H1 (cell line): ENCODE measurements around the gene KCNB1. TPM values are rescaled to one million over a fixed set of nuclear protein-coding genes. Genes with fewer than 3 reads are reported as not detected.

Source experiments
- SAP30 ChIP-seq: fragments of 300-600 bp; sonication (generic); IDR thresholded peaks from 2 replicates; pipeline ENCODE4 v1.7.1; 2012; ENCODE audit warnings: low read length, moderate library complexity, mild to moderate bottlenecking, inconsistent platforms; ENCODE audit not compliant: insufficient read depth, insufficient replicate concordance
- polyA plus RNA-seq, 7 experiments: library from polyadenylated mRNA; depleted of rRNA in 3 of 7; stranded (reverse) in 5 of 7; unstranded in 2 of 7; fragments of >200 nt in 5 of 7; fragments of 200-250 nt in 2 of 7; gene quantifications; 1 replicate in 5 of 7; 2 replicates in 1 of 7; 4 replicates in 1 of 7; pipeline versions ENCODE4 v1.2.1 to v1.2.3, GENCODE V29; 2011 to 2013; ENCODE audit warnings: missing spikeins in 2 of 7, mixed read lengths in 2 of 7
- total RNA-seq: library from RNA; stranded (reverse); fragmentation: NEBNext Ultra II Directional; extraction: Animal tissue kit (Norgen Biotek cat#: 25700); gene quantifications from 2 replicates; pipeline ENCODE4 v1.2.1, GENCODE V29; 2021

KCNB1 gene
- total and polyA plus RNA-seq, 2 of the 8 experiments (the other 6 are each of a cell fraction or from before 2014, with no cell fraction given): 0.58 to 0.67 TPM

DNA sequence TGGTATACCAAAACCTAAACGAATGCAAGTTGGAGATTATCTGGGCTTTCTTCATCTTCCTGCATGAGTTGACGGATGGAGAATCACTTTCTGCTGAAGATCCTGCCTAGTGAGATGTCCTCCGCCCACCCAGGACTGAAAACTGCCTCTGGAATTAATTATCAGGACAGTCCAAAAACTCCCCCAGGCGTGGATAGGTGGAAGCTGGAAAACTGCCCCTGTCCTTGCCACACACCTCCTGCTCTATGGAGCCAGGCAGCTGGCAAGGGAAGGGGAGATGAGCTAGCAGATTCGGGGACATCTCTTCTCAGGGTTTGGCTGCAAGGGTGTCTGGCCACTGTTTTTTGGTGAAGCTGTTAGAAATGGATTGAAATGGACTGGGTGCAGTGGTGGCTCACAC lies 115.4 kb downstream of the KCNB1 start (continued):
- TF ChIP-seq SAP30: no peak
